KOPT-K1 (cell line): Measurements from ENCODE around the gene RAB37.

ENCODE experiments used
- H3K27ac ChIP-seq: fragments of 200-600 bp; sonication (generic); 2 replicates; pipeline ENCODE4 v1.5.1; 2016; ENCODE audit warnings: antibody characterized with exemption, mild to moderate bottlenecking, low read depth, low read length; ENCODE audit not compliant: poor library complexity, severe bottlenecking
- H3K36me3 ChIP-seq: fragments of 200-600 bp; sonication (generic); 2 replicates; pipeline ENCODE4 v1.5.1; 2017; ENCODE audit warnings: antibody characterized with exemption, mild to moderate bottlenecking, low read length, moderate library complexity; ENCODE audit not compliant: insufficient read depth
- H3K9me3 ChIP-seq: fragments of 200-600 bp; sonication (generic); 2 replicates; pipeline ENCODE4 v1.5.1; 2017; ENCODE audit warnings: antibody characterized with exemption, low read length, mild to moderate bottlenecking; ENCODE audit not compliant: insufficient read depth, poor library complexity, severe bottlenecking

RAB37 gene

GRCh38 chr17:74736513-74737298 lies at the start of gene RAB37:
TSS of gene RAB37 (plus strand) at chr17:74737256. CDS start at chr17:74737273, 17 bp downstream.
- Histone ChIP-seq H3K27ac (peak within 1 kb of the TSS; percentile 99), H3K9me3 (no peaks in the 10 kb centered on the region), H3K36me3 (no peaks in the 10 kb centered on the region)

GRCh38 chr17:74687886-74688285 lies 49.2 kb upstream of the RAB37 start:
- H3K36me3 ChIP-seq = no peaks in the 10 kb centered on the region

GRCh38 chr17:74690409-74690825 lies 46.6 kb upstream of the RAB37 start:
- no peaks in the 10 kb centered on the region for H3K9me3 ChIP-seq
- no peak overlapping the region for H3K27ac ChIP-seq

More at GRCh38 chr17:74687886-74688285, 49.2 kb upstream of the RAB37 start:
- Histone ChIP-seq H3K27ac (no peak overlapping the region), H3K9me3 (no peaks in the 10 kb centered on the region)

GRCh38 chr17:74691151-74691550 lies 45.9 kb upstream of the RAB37 start:
- Histone ChIP-seq H3K9me3 (no peaks in the 10 kb centered on the region), H3K36me3 (no peaks in the 10 kb centered on the region), H3K27ac (no peak overlapping the region)

More at GRCh38 chr17:74690409-74690825, 46.6 kb upstream of the RAB37 start:
- no peaks in the 10 kb centered on the region for H3K36me3 ChIP-seq

GRCh38 chr17:74694081-74694480 lies 43.0 kb upstream of the RAB37 start:
- Histone ChIP-seq H3K9me3 (no peaks in the 10 kb centered on the region), H3K36me3 (no peaks in the 10 kb centered on the region), H3K27ac (no peak overlapping the region)

GRCh38 chr17:74695629-74696028 lies 41.4 kb upstream of the RAB37 start:
- no peaks in the 10 kb centered on the region for H3K36me3 ChIP-seq
- H3K9me3 ChIP-seq = no peaks in the 10 kb centered on the region
- H3K27ac ChIP-seq = no peak overlapping the region

- Histone ChIP-seq H3K27ac (no peak overlapping the region), H3K36me3 (no peaks in the 10 kb centered on the region), H3K9me3 (no peaks in the 10 kb centered on the region)
These were observed 39.5 kb upstream of the RAB37 start for GRCh38 chr17:74697515-74697914.

GRCh38 chr17:74698069-74698468 lies 39.0 kb upstream of the RAB37 start:
- Histone ChIP-seq H3K36me3 (no peaks in the 10 kb centered on the region), H3K9me3 (no peaks in the 10 kb centered on the region), H3K27ac (no peak overlapping the region)

- Histone ChIP-seq H3K27ac (no peak overlapping the region), H3K36me3 (no peaks in the 10 kb centered on the region), H3K9me3 (no peaks in the 10 kb centered on the region)
These were observed 37.8 kb upstream of the RAB37 start for GRCh38 chr17:74699236-74699635.

- H3K27ac ChIP-seq = no peak overlapping the region
These were observed 34.8 kb upstream of the RAB37 start for GRCh38 chr17:74702116-74702871.

GRCh38 chr17:74703311-74703710 lies 33.7 kb upstream of the RAB37 start:
- Histone ChIP-seq H3K27ac (no peak overlapping the region), H3K9me3 (no peaks in the 10 kb centered on the region), H3K36me3 (no peaks in the 10 kb centered on the region)

More at GRCh38 chr17:74702116-74702871, 34.8 kb upstream of the RAB37 start:
- no peaks in the 10 kb centered on the region for H3K9me3 ChIP-seq
- H3K36me3 ChIP-seq = no peaks in the 10 kb centered on the region

- Histone ChIP-seq H3K27ac (no peak overlapping the region), H3K9me3 (no peaks in the 10 kb centered on the region), H3K36me3 (no peaks in the 10 kb centered on the region)
These were observed 32.5 kb upstream of the RAB37 start for GRCh38 chr17:74704544-74704943.

- Histone ChIP-seq H3K36me3 (no peaks in the 10 kb centered on the region), H3K27ac (no peak overlapping the region), H3K9me3 (no peaks in the 10 kb centered on the region)
These were observed 25.8 kb upstream of the RAB37 start for GRCh38 chr17:74711058-74711824.

- Histone ChIP-seq H3K9me3 (no peaks in the 10 kb centered on the region), H3K27ac (no peak overlapping the region), H3K36me3 (no peaks in the 10 kb centered on the region)
These were observed 24.8 kb upstream of the RAB37 start for GRCh38 chr17:74712301-74712700.

GRCh38 chr17:74712756-74713155 lies 24.3 kb upstream of the RAB37 start, which contains the start of gene CD300LF:
TSS of gene CD300LF (minus strand) at chr17:74712923. CDS start at chr17:74712866, 57 bp downstream.
- H3K27ac ChIP-seq = no peak within 1 kb of the TSS
- H3K36me3 ChIP-seq = no peaks in the 10 kb centered on the region
- H3K9me3 ChIP-seq = no peaks in the 10 kb centered on the region
